ENCODE results near the gene RAD51B.
"Not testable (repeated sequence)": the region's sequence is repeated elsewhere in the genome, so short reads cannot be mapped to it uniquely, and the experiment has no call there.

Gene RAD51B

GRCh38 chr14:67818476-67818875 is 1.1 kb upstream of the RAD51B start:
- not testable (repeated sequence) for H3K36me3 ChIP-seq (ENCODE audit: control insufficient read depth, insufficient read depth, low read length); DNase-seq; H3K4me1 ChIP-seq (ENCODE audit: control insufficient read depth, low read depth, low read length)

GRCh38 chr14:67820428-67820971 is 921 bp downstream of the RAD51B start:
- H2BK5ac ChIP-seq (ENCODE audit: low read length) = no peak overlapping the region
- H3K4me2 ChIP-seq (ENCODE audit: low read length) = peak overlapping the region; percentile 98
- H3K4ac ChIP-seq (ENCODE audit: low read depth, low read length) = no peak overlapping the region
- H3K9ac ChIP-seq (ENCODE audit: low read length) = peak overlapping the region; percentile 93
- H3K79me1 ChIP-seq (ENCODE audit: low read length) = peaks cover 3% of the 10 kb centered on the region
- H4K8ac ChIP-seq (ENCODE audit: low read depth, low read length) = no peak overlapping the region
- no peaks in the 10 kb centered on the region for H3K27me3 ChIP-seq (ENCODE audit: insufficient read depth, low read length, poor library complexity)
- H2BK15ac ChIP-seq (replicated peaks; ENCODE audit: low read depth) = no peak overlapping the region
- peaks cover 7% of the 10 kb centered on the region for H3K4me1 ChIP-seq (ENCODE audit: control insufficient read depth, low read depth, low read length)
- peaks cover 3% of the 10 kb centered on the region for H3K79me2 ChIP-seq (ENCODE audit: control insufficient read depth, insufficient read depth, low read length)
- H3K18ac ChIP-seq (ENCODE audit: low read length) = no peak overlapping the region
- peak overlapping the region; percentile 95 for H3K56ac ChIP-seq (ENCODE audit: low read length)
- no peak overlapping the region for H3K4me3 ChIP-seq (ENCODE audit: low read length)
- no peak overlapping the region for H3K27ac ChIP-seq (ENCODE audit: low read depth, low read length)
- H4K5ac ChIP-seq (ENCODE audit: low read length) = no peak overlapping the region
- no peak overlapping the region for H3K23ac ChIP-seq (ENCODE audit: low read length)
- peak; percentile 83 for DNase-seq
- H2AK5ac ChIP-seq (ENCODE audit: low read length) = no peak overlapping the region
- WGBS (ENCODE audit: extremely low coverage, insufficient coverage, low lambda C conversion rate) = 100% methylated on average over 2 of the region's 13 CpGs
- no peak overlapping the region for H2BK120ac ChIP-seq (ENCODE audit: low read depth, low read length)
- no peaks in the 10 kb centered on the region for H3K36me3 ChIP-seq (ENCODE audit: control insufficient read depth, insufficient read depth, low read length)

More at GRCh38 chr14:67818476-67818875, 1.1 kb upstream of the RAD51B start:
- H2BK120ac ChIP-seq (ENCODE audit: low read depth, low read length); H3K4me3 ChIP-seq (ENCODE audit: low read length); H4K8ac ChIP-seq (ENCODE audit: low read depth, low read length); H2AK5ac ChIP-seq (ENCODE audit: low read length); H3K9ac ChIP-seq (ENCODE audit: low read length); H2BK15ac ChIP-seq (replicated peaks; ENCODE audit: low read depth); H3K27ac ChIP-seq (ENCODE audit: low read depth, low read length); H3K56ac ChIP-seq (ENCODE audit: low read length); H3K79me2 ChIP-seq (ENCODE audit: control insufficient read depth, insufficient read depth, low read length); H3K79me1 ChIP-seq (ENCODE audit: low read length); H3K23ac ChIP-seq (ENCODE audit: low read length); H3K18ac ChIP-seq (ENCODE audit: low read length); H3K27me3 ChIP-seq (ENCODE audit: insufficient read depth, low read length, poor library complexity); H2BK5ac ChIP-seq (ENCODE audit: low read length); H3K4me2 ChIP-seq (ENCODE audit: low read length); H4K5ac ChIP-seq (ENCODE audit: low read length); H3K4ac ChIP-seq (ENCODE audit: low read depth, low read length): not testable (repeated sequence)
- whole genome bisulfite sequencing (ENCODE audit: extremely low coverage, insufficient coverage, low lambda C conversion rate) = no CpG with 5 or more reads among the region's 6 CpGs

- H3K79me1 ChIP-seq (ENCODE audit: low read length) = no peaks in the 10 kb centered on the region
- no peak overlapping the region for H3K56ac ChIP-seq (ENCODE audit: low read length)
- DNase-seq = no peak
- H3K4ac ChIP-seq (ENCODE audit: low read depth, low read length) = no peak overlapping the region
- no peaks in the 10 kb centered on the region for H3K79me2 ChIP-seq (ENCODE audit: control insufficient read depth, insufficient read depth, low read length)
- no peak overlapping the region for H2BK15ac ChIP-seq (replicated peaks; ENCODE audit: low read depth)
- no peak overlapping the region for H3K4me3 ChIP-seq (ENCODE audit: low read length)
- no peak overlapping the region for H3K27ac ChIP-seq (ENCODE audit: low read depth, low read length)
- H3K23ac ChIP-seq (ENCODE audit: low read length) = no peak overlapping the region
- H2BK5ac ChIP-seq (ENCODE audit: low read length) = no peak overlapping the region
- no peak overlapping the region for H3K9ac ChIP-seq (ENCODE audit: low read length)
- H4K8ac ChIP-seq (ENCODE audit: low read depth, low read length) = no peak overlapping the region
- peaks cover 5% of the 10 kb centered on the region for H3K4me1 ChIP-seq (ENCODE audit: control insufficient read depth, low read depth, low read length)
- H3K27me3 ChIP-seq (ENCODE audit: insufficient read depth, low read length, poor library complexity) = no peaks in the 10 kb centered on the region
- no peak overlapping the region for H3K4me2 ChIP-seq (ENCODE audit: low read length)
- H4K5ac ChIP-seq (ENCODE audit: low read length) = no peak overlapping the region
- H3K36me3 ChIP-seq (ENCODE audit: control insufficient read depth, insufficient read depth, low read length) = no peaks in the 10 kb centered on the region
- no peak overlapping the region for H2AK5ac ChIP-seq (ENCODE audit: low read length)
- H2BK120ac ChIP-seq (ENCODE audit: low read depth, low read length) = no peak overlapping the region
- H3K18ac ChIP-seq (ENCODE audit: low read length) = no peak overlapping the region
Observed at GRCh38 chr14:67821121-67821520, 1.5 kb downstream of the RAD51B start.

- Histone ChIP-seq H3K4me1 (ENCODE audit: control insufficient read depth, low read depth, low read length) (no peaks in the 10 kb centered on the region), H3K56ac (ENCODE audit: low read length) (no peak overlapping the region), H2BK120ac (ENCODE audit: low read depth, low read length) (no peak overlapping the region), H3K9ac (ENCODE audit: low read length) (no peak overlapping the region), H3K4me2 (ENCODE audit: low read length) (no peak overlapping the region), H3K4me3 (ENCODE audit: low read length) (no peak overlapping the region), H2BK5ac (ENCODE audit: low read length) (no peak overlapping the region), H3K79me2 (ENCODE audit: control insufficient read depth, insufficient read depth, low read length) (no peaks in the 10 kb centered on the region), H3K27me3 (ENCODE audit: insufficient read depth, low read length, poor library complexity) (no peaks in the 10 kb centered on the region), H2BK15ac (replicated peaks; ENCODE audit: low read depth) (no peak overlapping the region), H3K18ac (ENCODE audit: low read length) (no peak overlapping the region), H2AK5ac (ENCODE audit: low read length) (no peak overlapping the region), H3K23ac (ENCODE audit: low read length) (no peak overlapping the region), H3K36me3 (ENCODE audit: control insufficient read depth, insufficient read depth, low read length) (no peaks in the 10 kb centered on the region), H3K79me1 (ENCODE audit: low read length) (no peaks in the 10 kb centered on the region), H3K27ac (ENCODE audit: low read depth, low read length) (no peak overlapping the region), H3K4ac (ENCODE audit: low read depth, low read length) (no peak overlapping the region), H4K8ac (ENCODE audit: low read depth, low read length) (no peak overlapping the region), H4K5ac (ENCODE audit: low read length) (no peak overlapping the region)
- no CpG with 5 or more reads among the region's 8 CpGs for WGBS (ENCODE audit: extremely low coverage, insufficient coverage, low lambda C conversion rate)
- DNase-seq = no peak
Observed at GRCh38 chr14:67831113-67831512, 11.5 kb downstream of the RAD51B start.

- Histone ChIP-seq H3K27ac (ENCODE audit: low read depth, low read length) (no peak overlapping the region), H3K56ac (ENCODE audit: low read length) (no peak overlapping the region), H3K23ac (ENCODE audit: low read length) (no peak overlapping the region), H3K79me1 (ENCODE audit: low read length) (no peaks in the 10 kb centered on the region), H2BK15ac (replicated peaks; ENCODE audit: low read depth) (no peak overlapping the region), H2AK5ac (ENCODE audit: low read length) (no peak overlapping the region), H3K36me3 (ENCODE audit: control insufficient read depth, insufficient read depth, low read length) (no peaks in the 10 kb centered on the region), H2BK120ac (ENCODE audit: low read depth, low read length) (no peak overlapping the region), H3K18ac (ENCODE audit: low read length) (no peak overlapping the region), H3K27me3 (ENCODE audit: insufficient read depth, low read length, poor library complexity) (no peaks in the 10 kb centered on the region), H3K79me2 (ENCODE audit: control insufficient read depth, insufficient read depth, low read length) (no peaks in the 10 kb centered on the region), H3K9ac (ENCODE audit: low read length) (no peak overlapping the region), H3K4me2 (ENCODE audit: low read length) (no peak overlapping the region), H3K4me1 (ENCODE audit: control insufficient read depth, low read depth, low read length) (no peaks in the 10 kb centered on the region), H3K4me3 (ENCODE audit: low read length) (no peak overlapping the region), H4K8ac (ENCODE audit: low read depth, low read length) (no peak overlapping the region), H3K4ac (ENCODE audit: low read depth, low read length) (no peak overlapping the region), H4K5ac (ENCODE audit: low read length) (no peak overlapping the region), H2BK5ac (ENCODE audit: low read length) (no peak overlapping the region)
- no peak for DNase-seq
- WGBS (ENCODE audit: extremely low coverage, insufficient coverage, low lambda C conversion rate) = no CpG with 5 or more reads among the region's 1 CpG
Observed at GRCh38 chr14:67833403-67833802, 13.8 kb downstream of the RAD51B start.

- Histone ChIP-seq H2AK5ac (ENCODE audit: low read length) (no peak overlapping the region), H3K23ac (ENCODE audit: low read length) (no peak overlapping the region), H2BK5ac (ENCODE audit: low read length) (no peak overlapping the region), H3K9ac (ENCODE audit: low read length) (no peak overlapping the region), H3K79me2 (ENCODE audit: control insufficient read depth, insufficient read depth, low read length) (no peaks in the 10 kb centered on the region), H3K36me3 (ENCODE audit: control insufficient read depth, insufficient read depth, low read length) (no peaks in the 10 kb centered on the region), H3K4me1 (ENCODE audit: control insufficient read depth, low read depth, low read length) (no peaks in the 10 kb centered on the region), H3K4ac (ENCODE audit: low read depth, low read length) (no peak overlapping the region), H2BK15ac (replicated peaks; ENCODE audit: low read depth) (no peak overlapping the region), H3K56ac (ENCODE audit: low read length) (no peak overlapping the region), H3K27me3 (ENCODE audit: insufficient read depth, low read length, poor library complexity) (no peaks in the 10 kb centered on the region), H3K4me3 (ENCODE audit: low read length) (no peak overlapping the region), H3K27ac (ENCODE audit: low read depth, low read length) (no peak overlapping the region), H2BK120ac (ENCODE audit: low read depth, low read length) (no peak overlapping the region), H3K4me2 (ENCODE audit: low read length) (no peak overlapping the region), H3K79me1 (ENCODE audit: low read length) (no peaks in the 10 kb centered on the region), H4K5ac (ENCODE audit: low read length) (no peak overlapping the region), H4K8ac (ENCODE audit: low read depth, low read length) (no peak overlapping the region), H3K18ac (ENCODE audit: low read length) (no peak overlapping the region)
- no peak for DNase-seq
Observed at GRCh38 chr14:67835596-67835995, 16.0 kb downstream of the RAD51B start.
